Thyroid gland (tissue), 4 donors: ENCODE results near the gene RGS1. TPM values are rescaled to one million over a fixed set of nuclear protein-coding genes. Genes with fewer than 3 reads are reported as not detected.

Experiments used
- DNase-seq, 2 donors: peaks; one replicate each; pipeline ENCODE4 v3.0.0-alpha.2; 2019
- H3K27ac ChIP-seq, 3 donors: fragments of 200-600 bp; sonication (generic); 1 replicate in 2 of 3; 2 replicates in 1 of 3; pipeline ENCODE4 v1.5.1; 2016 to 2019; ENCODE audit warnings: mild to moderate bottlenecking in 1 of 3, moderate library complexity in 1 of 3
- H3K27me3 ChIP-seq: fragments of 200-600 bp; sonication (generic); one replicate; pipeline ENCODE4 v1.5.1; 2019
- H3K36me3 ChIP-seq, 2 donors: fragments of 200-600 bp; sonication (generic); one replicate each; pipeline ENCODE4 v1.5.1; 2016 to 2019
- H3K4me1 ChIP-seq, 2 donors: fragments of 200-600 bp; sonication (generic); one replicate each; pipeline ENCODE4 v1.5.1; 2017 to 2019
- H3K4me3 ChIP-seq, 3 donors: fragments of 200-600 bp; sonication (generic); replicated peaks in 1 of 3; 1 replicate in 2 of 3; 2 replicates in 1 of 3; pipeline ENCODE4 v1.5.1; 2016; ENCODE audit warnings: mild to moderate bottlenecking in 1 of 3
- H3K9me3 ChIP-seq: fragments of 200-600 bp; sonication (generic); one replicate; pipeline ENCODE4 v1.5.1; 2017
- POLR2A ChIP-seq, 2 donors: fragments of 450-650 bp; IDR thresholded peaks; one replicate each; pipeline ENCODE4 v1.6.1; 2017; ENCODE audit warnings: antibody characterized with exemption in 2 of 2, mild to moderate bottlenecking in 2 of 2, moderate library complexity in 1 of 2
- WGBS, 2 donors: methylation state at CpG; one replicate each; pipeline ENCODE4 v1.1.5; 2017; 5-methylcytosine and 5-hydroxymethylcytosine counted together
- intact Hi-C: fragments of 100-400 bp; cut with DNase I; formaldehyde crosslinking; loops from one replicate; pipeline ENCODE4 v1.15.1; 2023
- total RNA-seq, 4 donors: library from RNA; depleted of rRNA; stranded (reverse); fragments of >200 nt; gene quantifications; one replicate each; pipeline ENCODE4 v1.2.3, GENCODE V29; 2016
- TF ChIP-seq, protein P1 (sequence below), 6 experiments: fragments of 200-600 bp in 3 of 6; fragments of 450-650 bp in 3 of 6; sonication (generic) in 3 of 6; IDR thresholded peaks; one replicate each; pipeline ENCODE4 v1.5.1; 2016 to 2019; ENCODE audit warnings: antibody characterized with exemption in 6 of 6, mild to moderate bottlenecking in 2 of 6, inconsistent platforms in 1 of 6, moderate library complexity in 1 of 6

RGS1 gene
- total RNA-seq, 4 donors from 2014 or later = 19.7 to 32.6 (median 23.0) TPM

GRCh38 chr1:192546596-192547190, 28.9 kb upstream of the RGS1 start:
- H3K4me1 ChIP-seq = no peaks in the 10 kb centered on the region
- no peak for DNase-seq
- H3K36me3 ChIP-seq = no peaks in the 10 kb centered on the region
- TF ChIP-seq, protein P1, sequence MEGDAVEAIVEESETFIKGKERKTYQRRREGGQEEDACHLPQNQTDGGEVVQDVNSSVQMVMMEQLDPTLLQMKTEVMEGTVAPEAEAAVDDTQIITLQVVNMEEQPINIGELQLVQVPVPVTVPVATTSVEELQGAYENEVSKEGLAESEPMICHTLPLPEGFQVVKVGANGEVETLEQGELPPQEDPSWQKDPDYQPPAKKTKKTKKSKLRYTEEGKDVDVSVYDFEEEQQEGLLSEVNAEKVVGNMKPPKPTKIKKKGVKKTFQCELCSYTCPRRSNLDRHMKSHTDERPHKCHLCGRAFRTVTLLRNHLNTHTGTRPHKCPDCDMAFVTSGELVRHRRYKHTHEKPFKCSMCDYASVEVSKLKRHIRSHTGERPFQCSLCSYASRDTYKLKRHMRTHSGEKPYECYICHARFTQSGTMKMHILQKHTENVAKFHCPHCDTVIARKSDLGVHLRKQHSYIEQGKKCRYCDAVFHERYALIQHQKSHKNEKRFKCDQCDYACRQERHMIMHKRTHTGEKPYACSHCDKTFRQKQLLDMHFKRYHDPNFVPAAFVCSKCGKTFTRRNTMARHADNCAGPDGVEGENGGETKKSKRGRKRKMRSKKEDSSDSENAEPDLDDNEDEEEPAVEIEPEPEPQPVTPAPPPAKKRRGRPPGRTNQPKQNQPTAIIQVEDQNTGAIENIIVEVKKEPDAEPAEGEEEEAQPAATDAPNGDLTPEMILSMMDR (IDR thresholded peaks at IDR 0.05) = no peak
- no peak for TF ChIP-seq POLR2A (IDR thresholded peaks at IDR 0.05)
- H3K9me3 ChIP-seq = no peaks in the 10 kb centered on the region
- H3K27me3 ChIP-seq = no peaks in the 10 kb centered on the region
- no peak overlapping the region for H3K27ac ChIP-seq
- 64 to 72% methylated on average over 7 of the region's 7 CpGs for whole genome bisulfite sequencing, 2 donors
- H3K4me3 ChIP-seq = no peak overlapping the region
- intact Hi-C loops = no loop called here

GRCh38 chr1:192547501-192547900, 28.1 kb upstream of the RGS1 start:
- intact Hi-C loops = no loop called here
- Histone ChIP-seq H3K27me3 (no peaks in the 10 kb centered on the region), H3K4me1 (no peaks in the 10 kb centered on the region), H3K9me3 (no peaks in the 10 kb centered on the region), H3K36me3 (no peaks in the 10 kb centered on the region), H3K4me3 (no peak overlapping the region), H3K27ac (no peak overlapping the region)
- TF ChIP-seq, protein P1 (IDR thresholded peaks at IDR 0.05) = no peak
- no peak for TF ChIP-seq POLR2A (IDR thresholded peaks at IDR 0.05)
- peak in 1 of 2 donors; percentile 7 for DNase-seq
- WGBS, 2 donors = 78 to 89% methylated on average over 2 of the region's 2 CpGs

DNA sequence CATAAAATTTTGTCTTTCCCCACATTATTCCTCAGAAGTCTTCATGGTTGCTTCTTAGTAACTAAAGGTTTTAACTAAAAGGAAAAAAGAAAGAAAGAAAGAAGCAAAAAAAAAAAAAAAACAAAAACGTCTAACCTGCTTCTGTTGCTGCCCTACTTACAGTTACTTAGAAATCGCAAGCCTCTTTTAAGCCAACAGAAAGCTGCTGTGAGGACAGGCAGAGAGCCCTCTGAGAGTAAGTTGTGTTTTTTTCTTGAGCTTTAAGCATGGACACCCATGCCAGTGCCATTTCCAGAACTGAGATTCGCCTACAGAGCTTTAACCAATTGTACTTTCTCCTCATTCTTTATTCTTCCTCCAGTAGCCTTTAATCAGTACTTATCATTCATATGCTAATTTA, 25.6 kb upstream of the RGS1 start:
- H3K27ac ChIP-seq = no peak overlapping the region
- 64 to 67% methylated on average over 3 of the region's 3 CpGs for WGBS, 2 donors

DNA sequence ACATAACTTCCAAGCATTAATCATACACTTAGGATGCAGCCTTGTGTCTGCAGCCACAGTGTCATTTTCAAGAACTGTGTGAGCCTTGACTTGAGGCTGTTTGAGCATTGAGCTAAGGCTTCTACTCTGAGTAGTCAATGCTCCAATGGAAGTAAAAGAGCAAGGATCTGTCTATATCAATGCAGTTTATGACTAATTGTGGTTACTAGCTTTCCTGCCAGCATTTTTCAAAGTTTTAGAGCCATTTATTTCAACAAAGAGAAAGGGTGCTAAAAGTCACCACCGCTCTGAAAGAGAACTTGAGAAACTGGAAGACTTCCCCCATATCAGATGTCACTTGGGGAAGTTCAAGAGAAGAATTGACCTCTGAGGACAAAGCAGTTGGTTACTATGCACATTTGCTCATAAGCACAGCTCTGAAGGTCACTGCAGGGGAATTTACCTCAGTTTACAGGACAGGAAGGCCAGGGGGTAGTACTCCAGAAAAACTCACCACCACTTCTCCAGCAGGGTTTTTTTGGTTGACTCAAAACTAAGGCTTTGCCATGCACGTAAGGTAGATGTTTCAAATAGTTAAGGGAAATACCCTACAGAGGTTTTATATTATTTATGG, 24.5 kb upstream of the RGS1 start:
- intact Hi-C loops = no loop called here

More for the DNA sequence above, 25.6 kb upstream of the RGS1 start:
- no peak for DNase-seq
- H3K36me3 ChIP-seq = no peaks in the 10 kb centered on the region
- H3K9me3 ChIP-seq = no peaks in the 10 kb centered on the region
- intact Hi-C loops = no loop called here
- no peaks in the 10 kb centered on the region for H3K27me3 ChIP-seq
- H3K4me1 ChIP-seq = no peaks in the 10 kb centered on the region
- no peak for TF ChIP-seq POLR2A (IDR thresholded peaks at IDR 0.05)
- TF ChIP-seq, protein P1 (IDR thresholded peaks at IDR 0.05) = no peak
- H3K4me3 ChIP-seq = no peak overlapping the region

DNA sequence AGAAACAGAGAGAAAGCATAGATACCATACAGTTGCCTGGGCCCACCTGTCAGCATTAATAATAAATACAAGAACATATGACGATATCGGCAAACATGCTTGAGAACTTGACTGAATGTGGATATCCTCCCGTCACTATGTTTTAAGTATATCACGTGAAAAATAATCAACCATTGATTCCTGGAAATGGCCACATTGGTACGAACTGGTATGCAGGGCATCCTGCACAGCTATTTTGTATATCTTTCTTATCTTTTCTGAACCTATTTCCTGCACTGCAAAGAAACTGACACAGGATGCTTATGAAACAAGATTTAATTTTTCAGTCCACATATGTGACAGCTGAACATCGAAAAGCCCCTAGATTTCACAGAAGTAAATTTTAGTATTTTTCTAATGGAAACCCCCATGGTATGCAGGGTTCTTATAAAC, 22.8 kb upstream of the RGS1 start:
- Histone ChIP-seq H3K4me3 (no peak overlapping the region), H3K36me3 (no peaks in the 10 kb centered on the region), H3K4me1 (no peaks in the 10 kb centered on the region), H3K27ac (no peak overlapping the region), H3K9me3 (no peaks in the 10 kb centered on the region), H3K27me3 (no peaks in the 10 kb centered on the region)
- intact Hi-C loops = no loop called here
- DNase-seq = no peak
- whole genome bisulfite sequencing, 2 donors = 78 to 81% methylated on average over 6 of the region's 6 CpGs
- TF ChIP-seq, protein P1 (IDR thresholded peaks at IDR 0.05) = no peak
- TF ChIP-seq POLR2A (IDR thresholded peaks at IDR 0.05) = no peak

More for the DNA sequence above, 24.5 kb upstream of the RGS1 start:
- no peak overlapping the region for H3K4me3 ChIP-seq
- TF ChIP-seq POLR2A (IDR thresholded peaks at IDR 0.05) = no peak
- TF ChIP-seq, protein P1 (IDR thresholded peaks at IDR 0.05) = no peak
- no peaks in the 10 kb centered on the region for H3K9me3 ChIP-seq
- H3K27ac ChIP-seq = no peak overlapping the region
- no peaks in the 10 kb centered on the region for H3K36me3 ChIP-seq
- no peak for DNase-seq
- no peaks in the 10 kb centered on the region for H3K4me1 ChIP-seq
- 74 to 92% methylated on average over 2 of the region's 2 CpGs for WGBS, 2 donors
- no peaks in the 10 kb centered on the region for H3K27me3 ChIP-seq
